Amygdala (tissue), 56 donors: ENCODE results near the gene KBTBD6.
"Not testable (repeated sequence)": the region's sequence is repeated elsewhere in the genome, so short reads cannot be mapped to it uniquely, and the experiment has no call there.

ENCODE experiments used
- DNase-seq, 56 donors: peaks; one replicate each; lab custom pipeline; 2025; lab: John Stamatoyannopoulos, UW

KBTBD6 gene

DNA sequence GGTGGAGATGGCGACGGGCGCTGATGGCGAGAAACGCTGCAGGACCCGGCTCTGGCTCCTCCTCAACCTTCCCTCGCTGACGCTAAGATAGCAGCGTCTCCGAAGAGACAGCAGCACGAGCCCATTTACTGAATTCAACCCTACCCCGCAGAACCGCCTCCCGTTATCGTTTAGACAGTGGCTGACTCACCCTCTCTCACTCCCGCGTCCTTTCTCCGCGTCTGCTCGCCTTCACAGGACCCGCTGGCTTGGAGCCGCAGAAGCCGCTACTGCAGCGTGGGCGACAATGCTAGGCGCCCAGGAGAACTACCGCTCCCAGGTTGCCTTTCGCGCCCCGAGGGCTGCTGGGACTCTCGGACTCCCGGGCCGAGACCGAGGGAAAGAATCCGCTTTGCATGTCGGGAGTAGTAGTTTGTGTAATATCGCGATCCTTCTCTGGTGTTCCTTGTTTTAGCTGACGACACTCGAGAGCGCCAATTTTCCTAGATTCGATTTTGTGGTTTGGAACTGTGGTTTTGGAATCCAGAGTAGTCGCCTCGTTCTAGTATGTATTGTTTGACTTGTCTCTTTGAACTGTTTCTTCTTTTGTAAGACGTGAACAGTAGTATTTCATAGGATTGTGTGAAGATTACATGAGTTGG, at the start of gene KBTBD6:
KBTBD6 (minus strand) TSS at position 291 of the 641 bp plus-strand sequence. CDS start 291 bp downstream, outside the sequence.
- DNase-seq = peak; percentile 74 to 98 (median 94)

GRCh38 chr13:41182231-41182630, 49.6 kb upstream of the KBTBD6 start:
- DNase-seq = no peak

DNA sequence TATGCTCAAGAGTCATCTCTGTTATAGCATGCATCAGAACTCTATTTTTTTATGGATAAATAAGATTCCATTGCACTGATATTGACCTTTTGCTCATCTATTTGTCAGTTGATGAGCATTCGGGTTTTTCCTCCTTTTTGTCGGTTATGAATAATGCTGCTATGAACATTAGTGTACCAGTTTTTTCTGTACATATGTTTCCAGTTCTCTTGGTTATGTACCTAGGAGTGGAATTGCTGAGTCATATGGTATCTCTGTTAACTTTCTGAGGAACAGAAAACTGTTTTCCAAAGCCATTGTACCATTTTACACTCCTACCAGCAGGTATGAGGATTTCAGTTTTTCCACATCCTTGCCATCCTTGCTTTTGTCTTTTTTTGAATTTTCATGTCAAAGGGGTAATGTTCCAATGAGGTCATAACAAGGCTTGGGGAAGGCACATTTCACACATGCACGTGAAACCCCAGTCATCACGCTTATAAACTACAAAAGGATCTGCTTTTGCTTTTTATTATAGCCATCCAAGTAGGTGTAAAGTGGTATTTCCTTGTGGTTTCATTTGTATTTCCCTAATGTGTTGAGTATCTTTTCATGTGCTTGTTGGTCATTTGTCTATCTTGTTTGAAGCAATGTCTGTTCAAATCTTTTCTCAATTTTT, 47.1 kb upstream of the KBTBD6 start:
- no peak for DNase-seq

DNA sequence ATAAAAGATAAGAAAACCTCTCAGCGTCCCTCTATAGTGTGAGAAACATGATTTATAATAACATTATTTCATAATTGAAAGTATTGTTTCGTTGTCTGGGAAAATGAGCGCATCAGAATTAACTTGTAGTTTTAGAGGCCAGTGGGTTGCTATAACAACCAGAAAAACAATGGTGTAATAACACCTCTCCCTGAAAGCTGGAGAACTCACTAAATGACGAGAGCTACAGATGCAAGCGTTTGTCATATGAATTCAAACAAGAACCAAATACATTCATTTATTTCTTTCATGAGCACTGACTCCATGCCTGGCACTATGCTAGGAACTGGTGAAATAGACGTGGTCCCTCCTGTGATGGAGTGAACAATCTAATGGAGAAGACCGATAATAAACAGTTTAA, 45.4 kb upstream of the KBTBD6 start:
- no peak for DNase-seq

GRCh38 chr13:41177616-41178015, 45.0 kb upstream of the KBTBD6 start:
- DNase-seq = no peak

GRCh38 chr13:41175576-41175975, 43.0 kb upstream of the KBTBD6 start:
- DNase-seq = not testable (repeated sequence)

GRCh38 chr13:41162151-41162550, 29.5 kb upstream of the KBTBD6 start:
- no peak for DNase-seq

DNA sequence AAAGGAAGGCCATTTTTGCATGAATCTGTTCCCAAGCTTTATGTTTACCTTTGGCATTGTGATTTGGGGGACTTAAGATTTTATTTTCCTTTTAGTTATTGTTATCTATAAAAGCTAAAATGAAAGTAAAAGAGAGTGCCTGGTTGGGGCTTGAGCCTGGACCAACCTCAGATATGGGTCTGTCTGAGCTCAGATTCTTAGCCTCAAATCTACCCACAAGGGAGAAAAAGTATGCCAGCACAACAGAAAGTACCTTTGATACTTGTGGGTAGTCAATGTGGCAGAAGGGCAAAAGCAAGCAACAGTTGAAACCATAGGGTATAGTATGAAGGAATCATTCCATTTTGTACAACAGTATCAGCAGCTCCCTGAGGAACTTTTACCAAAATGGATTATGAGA, 26.6 kb upstream of the KBTBD6 start:
- DNase-seq = no peak

GRCh38 chr13:41157048-41157717, 24.6 kb upstream of the KBTBD6 start:
- no peak for DNase-seq

DNA sequence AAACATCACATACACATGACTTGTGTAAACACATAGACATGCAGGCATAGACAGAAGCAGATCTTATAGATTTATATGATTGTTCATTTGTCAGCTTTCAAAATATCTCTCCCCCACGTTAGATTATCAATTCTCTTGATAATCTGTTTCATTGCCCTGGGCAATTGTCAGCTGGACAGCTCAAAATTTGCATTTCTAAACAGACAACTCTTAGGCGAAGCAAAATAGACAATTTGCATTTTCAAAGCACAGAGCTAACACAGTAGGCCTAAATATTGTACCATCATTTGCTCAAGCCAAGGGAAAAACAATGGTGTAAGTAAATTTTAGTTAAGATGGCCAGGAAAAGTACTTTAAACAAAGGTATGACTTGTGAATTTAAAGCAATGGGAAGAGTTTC, 24.0 kb upstream of the KBTBD6 start:
- DNase-seq = no peak

- no peak for DNase-seq
Observed at GRCh38 chr13:41154042-41154441, 21.4 kb upstream of the KBTBD6 start.

GRCh38 chr13:41152005-41152404, 19.4 kb upstream of the KBTBD6 start:
- DNase-seq = no peak

DNA sequence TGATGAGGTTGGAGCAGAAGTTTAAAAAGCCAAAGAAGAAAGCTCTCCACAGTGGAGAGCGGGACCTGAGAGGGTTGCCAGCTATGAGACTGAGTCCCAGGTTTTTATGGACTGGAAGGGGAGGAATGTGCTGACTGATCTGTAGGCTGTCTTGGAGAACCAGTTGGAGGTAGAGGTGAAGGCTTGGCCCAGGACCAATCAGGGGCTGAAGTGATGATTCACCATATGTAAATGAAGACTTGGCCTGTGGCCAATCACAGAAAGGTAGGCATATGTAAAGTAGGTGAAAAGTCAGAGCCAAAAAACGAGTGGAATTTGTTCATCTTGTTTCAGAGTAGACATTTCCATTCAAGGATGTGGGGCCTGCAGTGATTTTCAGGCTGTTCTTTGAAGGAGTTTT, 17.5 kb upstream of the KBTBD6 start:
- no peak for DNase-seq

DNA sequence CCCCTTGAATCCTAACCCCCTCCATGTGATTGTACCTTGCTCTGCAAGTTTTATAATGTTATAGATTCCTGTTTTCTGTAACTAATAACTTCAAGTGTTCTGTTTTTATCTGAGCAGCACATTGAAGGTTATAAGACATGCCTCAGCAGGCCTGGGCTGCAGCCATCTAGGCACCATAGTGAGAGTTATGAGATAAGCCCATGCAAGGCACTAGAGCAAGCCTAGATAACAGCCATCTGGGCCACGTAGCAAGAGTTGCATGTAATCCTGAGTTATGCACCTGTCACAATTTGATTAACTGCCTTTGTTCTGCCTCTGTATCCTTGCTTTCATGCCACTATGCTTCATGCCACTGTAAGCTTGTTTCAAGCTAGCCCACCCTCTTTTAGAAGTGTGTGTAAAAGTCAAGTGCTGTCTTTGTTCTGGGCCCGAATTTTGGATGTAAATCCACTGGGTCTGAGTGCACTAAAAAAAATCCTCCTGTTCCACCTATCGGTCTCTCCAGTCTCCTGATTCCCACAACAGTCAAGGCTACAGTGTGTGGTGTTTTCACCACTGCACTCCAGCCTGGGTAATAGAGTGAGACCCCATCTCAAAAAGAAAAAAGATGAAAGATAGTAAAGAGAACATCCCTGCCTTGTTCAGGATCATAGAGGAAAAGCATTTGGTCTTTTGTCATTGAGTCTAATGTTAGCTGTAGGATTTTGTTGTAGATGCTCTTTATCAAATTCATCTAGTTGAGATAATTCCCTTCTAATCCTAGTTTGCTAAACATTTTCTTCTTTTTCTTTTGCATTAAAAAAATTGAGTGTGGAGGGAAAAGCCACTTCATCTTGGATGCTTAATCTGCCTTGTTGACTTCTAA, 16.0 kb upstream of the KBTBD6 start:
- no peak for DNase-seq

DNA sequence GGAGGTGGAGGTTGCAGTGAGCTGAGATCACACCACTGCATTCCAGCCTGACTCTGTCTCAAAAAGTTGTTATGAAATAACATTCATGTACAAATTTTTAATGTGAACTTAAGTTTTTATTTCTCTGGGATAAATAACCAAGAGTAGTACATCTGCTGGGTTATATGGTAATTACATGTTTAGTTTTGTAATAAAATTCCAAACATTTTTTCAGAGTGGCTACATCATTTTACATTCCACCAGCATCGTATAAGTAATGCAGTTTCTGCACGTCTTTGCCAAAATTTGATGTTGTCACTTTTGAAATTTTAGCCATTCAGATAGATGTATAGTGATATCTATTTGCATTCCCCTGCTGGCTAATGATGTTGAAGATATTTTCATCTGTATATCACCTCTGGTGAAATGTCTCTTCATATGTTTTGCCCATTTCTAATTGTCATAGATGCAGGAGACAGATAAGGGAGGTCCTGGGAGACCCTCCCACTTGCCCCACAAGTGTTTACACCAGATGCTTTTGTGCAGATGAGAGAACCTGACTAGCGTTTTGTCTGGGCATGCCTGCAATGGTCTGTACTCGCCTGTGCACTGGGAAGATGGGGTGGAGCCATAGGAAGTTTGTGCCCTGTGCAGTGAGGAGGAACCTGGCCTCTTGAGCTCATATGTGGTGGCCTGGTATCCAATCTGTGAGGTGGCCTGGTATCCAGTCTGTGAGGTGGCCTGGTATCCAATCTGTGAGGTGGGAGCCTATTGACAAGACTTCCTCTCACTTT, 12.7 kb upstream of the KBTBD6 start:
- DNase-seq = no peak

- DNase-seq = no peak
Observed at GRCh38 chr13:41144576-41144975, 12.0 kb upstream of the KBTBD6 start.

GRCh38 chr13:41139296-41139966, 6.8 kb upstream of the KBTBD6 start:
- no peak for DNase-seq

DNA sequence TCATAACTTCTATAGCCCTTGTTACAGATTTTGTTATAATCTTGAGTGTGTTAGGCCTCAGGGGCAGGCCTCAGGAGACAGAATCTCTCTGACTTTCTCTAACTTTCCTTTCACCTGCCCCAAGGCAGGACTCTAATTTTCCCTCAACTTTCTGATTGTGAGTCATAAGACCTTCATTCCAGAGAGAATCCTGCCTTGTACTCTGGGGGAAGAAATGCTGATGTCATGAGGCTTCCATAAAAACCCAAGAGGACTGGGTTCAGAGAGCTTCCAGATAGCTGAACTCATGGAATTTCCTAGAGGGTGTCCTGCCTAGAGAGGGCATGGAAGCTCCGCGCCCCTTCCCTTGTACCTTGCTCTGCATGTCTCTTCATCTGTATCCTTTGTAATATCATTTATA, 5.3 kb upstream of the KBTBD6 start:
- no peak for DNase-seq

GRCh38 chr13:41137241-41137640, 4.6 kb upstream of the KBTBD6 start:
- DNase-seq = no peak
